ENCODE measurements around the gene LYPD6B. TPM values are rescaled to one million over a fixed set of nuclear protein-coding genes. Genes with fewer than 3 reads are reported as not detected.

Gene LYPD6B
- total RNA-seq, 1 experiment from 2014 or later = 6.1 TPM

DNA sequence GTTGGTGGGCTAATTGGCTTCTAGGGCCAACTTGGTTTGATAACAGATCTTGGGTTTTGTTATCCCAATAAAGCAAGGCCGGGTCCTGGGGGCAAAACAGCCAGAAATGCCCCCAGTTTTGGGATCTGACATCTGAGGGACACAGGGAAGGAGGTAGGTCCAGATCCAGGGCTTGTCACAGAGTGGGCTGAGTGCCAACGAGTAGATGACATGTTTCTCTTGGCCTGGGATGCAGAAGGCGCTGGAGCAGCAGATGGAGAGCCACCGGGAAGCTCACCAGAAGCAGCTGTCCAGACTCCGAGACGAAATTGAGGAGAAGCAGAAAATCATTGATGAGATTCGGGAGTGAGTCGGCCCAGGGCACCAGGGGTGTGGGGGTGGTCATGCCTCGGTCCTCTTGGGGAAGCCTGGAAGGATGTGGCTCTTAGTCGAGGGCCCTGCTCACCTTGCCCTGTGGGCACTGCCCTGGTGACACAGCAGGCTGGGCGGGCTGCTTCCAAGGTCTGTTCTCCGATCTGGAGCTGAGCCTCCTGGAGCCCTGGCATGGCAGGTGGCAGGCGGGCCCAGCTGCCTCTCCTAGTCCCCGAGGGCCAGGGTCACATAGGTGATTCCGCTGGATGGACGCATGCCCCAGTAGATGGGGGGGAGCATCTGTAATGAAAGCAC is 40.2 kb upstream of the LYPD6B start:
- no peak overlapping the region for H3K4me2 ChIP-seq (ENCODE audit: low read length)
- no peaks in the 10 kb centered on the region for H4K20me1 ChIP-seq (ENCODE audit: insufficient read depth)
- H3K9ac ChIP-seq (ENCODE audit: low read length) = no peak overlapping the region
- H3K27me3 ChIP-seq (ENCODE audit: insufficient read depth, low read length) = no peaks in the 10 kb centered on the region
- intact Hi-C loops (cut with micrococcal nuclease) = no loop called here
- H3K9me3 ChIP-seq (ENCODE audit: control insufficient read depth in 1 of 2, insufficient read depth in 1 of 2, low read depth in 1 of 2, low read length in 2 of 2) = no peaks in the 10 kb centered on the region
- POLR2A ChIA-PET = no interaction called here
- no peaks in the 10 kb centered on the region for H3K79me2 ChIP-seq (ENCODE audit: insufficient read depth, low read length)
- CTCF ChIA-PET = no interaction called here
- DNase-seq (ENCODE audit: low read depth, low spot score) (no peak), ATAC-seq (no peak)
- no peak overlapping the region for H3K4me3 ChIP-seq (replicated peaks in 1 of 2; ENCODE audit: low read depth in 1 of 2, low read length in 2 of 2)
- no peaks in the 10 kb centered on the region for H3K9me2 ChIP-seq (ENCODE audit: insufficient read depth)
- TF ChIP-seq POLR2A (IDR thresholded peaks at IDR 0.05; ENCODE audit: borderline replicate concordance, extremely low read depth, insufficient read depth, insufficient read length) (no peak), ZFX (IDR thresholded peaks at IDR 0.05) (no peak), JUND (IDR thresholded peaks at IDR 0.05) (no peak), CEBPB (IDR thresholded peaks at IDR 0.05; ENCODE audit: low read depth) (no peak), EZH2 (IDR thresholded peaks at IDR 0.05) (no peak), EGR1 (IDR thresholded peaks at IDR 0.05; ENCODE audit: low read depth) (no peak)
- TF ChIP-seq, protein P1, sequence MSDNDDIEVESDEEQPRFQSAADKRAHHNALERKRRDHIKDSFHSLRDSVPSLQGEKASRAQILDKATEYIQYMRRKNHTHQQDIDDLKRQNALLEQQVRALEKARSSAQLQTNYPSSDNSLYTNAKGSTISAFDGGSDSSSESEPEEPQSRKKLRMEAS (IDR thresholded peaks at IDR 0.05) = no peak
- H3K27ac ChIP-seq (ENCODE audit: low read depth, low read length) = no peak overlapping the region
- no TSS peak for BruUV-seq (replicated peaks)
- H3K4me1 ChIP-seq (ENCODE audit: control insufficient read depth in 1 of 2, insufficient read depth in 2 of 2, low read length in 2 of 2) = no peaks in the 10 kb centered on the region
- no peaks in the 10 kb centered on the region for H3K36me3 ChIP-seq (ENCODE audit: control insufficient read depth in 1 of 2, insufficient read depth in 2 of 2, low read length in 2 of 2)
- H2AFZ ChIP-seq (ENCODE audit: low read depth, low read length, poor library complexity, severe bottlenecking) = no peak overlapping the region
- RAD21 ChIA-PET (ENCODE audit: low non-redundant PET in 1 of 2, low total read pairs in 2 of 2, uncharacterized antibody in 2 of 2, unreplicated experiment in 2 of 2) = no interaction called here

DNA sequence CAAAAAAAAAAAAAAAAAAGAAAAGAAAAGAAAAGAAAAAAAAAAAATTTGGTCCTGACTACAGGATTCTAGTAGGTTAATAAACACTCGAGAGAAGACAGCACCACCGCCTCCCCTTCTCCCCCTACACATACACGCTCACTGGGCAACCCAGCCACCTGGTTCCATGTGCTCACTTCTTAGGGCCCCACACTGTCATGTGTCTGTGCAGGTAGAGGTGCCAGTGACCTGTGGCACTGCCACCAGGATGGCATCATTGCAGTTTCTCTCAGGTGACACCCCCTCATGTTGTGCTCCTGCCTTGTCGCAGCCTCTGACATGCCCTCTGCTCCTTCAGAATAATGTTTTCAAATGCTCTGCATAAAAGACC is 39.7 kb upstream of the LYPD6B start:
- Histone ChIP-seq H3K27ac (ENCODE audit: low read depth, low read length) (no peak overlapping the region), H3K4me2 (ENCODE audit: low read length) (no peak overlapping the region), H3K9me3 (ENCODE audit: control insufficient read depth in 1 of 2, insufficient read depth in 1 of 2, low read depth in 1 of 2, low read length in 2 of 2) (no peaks in the 10 kb centered on the region), H3K4me3 (replicated peaks in 1 of 2; ENCODE audit: low read depth in 1 of 2, low read length in 2 of 2) (no peak overlapping the region), H3K79me2 (ENCODE audit: insufficient read depth, low read length) (no peaks in the 10 kb centered on the region), H3K4me1 (ENCODE audit: control insufficient read depth in 1 of 2, insufficient read depth in 2 of 2, low read length in 2 of 2) (no peaks in the 10 kb centered on the region), H4K20me1 (ENCODE audit: insufficient read depth) (no peaks in the 10 kb centered on the region), H2AFZ (ENCODE audit: low read depth, low read length, poor library complexity, severe bottlenecking) (no peak overlapping the region), H3K9ac (ENCODE audit: low read length) (no peak overlapping the region), H3K9me2 (ENCODE audit: insufficient read depth) (no peaks in the 10 kb centered on the region), H3K36me3 (ENCODE audit: control insufficient read depth in 1 of 2, insufficient read depth in 2 of 2, low read length in 2 of 2) (no peaks in the 10 kb centered on the region), H3K27me3 (ENCODE audit: insufficient read depth, low read length) (no peaks in the 10 kb centered on the region)
- CTCF ChIA-PET = no interaction called here
- POLR2A ChIA-PET = no interaction called here
- intact Hi-C loops (cut with micrococcal nuclease) = no loop called here
- RAD21 ChIA-PET (ENCODE audit: low non-redundant PET in 1 of 2, low total read pairs in 2 of 2, uncharacterized antibody in 2 of 2, unreplicated experiment in 2 of 2) = no interaction called here
- TF ChIP-seq CEBPB (IDR thresholded peaks at IDR 0.05; ENCODE audit: low read depth) (no peak), JUND (IDR thresholded peaks at IDR 0.05) (no peak)
- DNase-seq (ENCODE audit: low read depth, low spot score) (no peak), ATAC-seq (no peak)
- no TSS peak for BruUV-seq (replicated peaks)
